Caco-2 (cell line): ENCODE measurements around the gene RNLS. TPM values are rescaled to one million over a fixed set of nuclear protein-coding genes. Genes with fewer than 3 reads are reported as not detected.

Experiments used
- BruUV-seq: library from RNA; stranded (reverse); fragments of 400-500 nt; replicated peaks from 2 replicates; lab custom pipeline; 2021; lab: Mats Ljungman, UMichigan
- CTCF ChIA-PET: fragments of 300-600 bp; sonication (Branson Sonifier 250); formaldehyde crosslinking; loops from one replicate; lab custom pipeline; 2022; ENCODE audit warnings: antibody characterized with exemption; lab: Charles Lee
- POLR2A ChIA-PET: fragments of 300-600 bp; sonication (Branson Sonifier 250); formaldehyde crosslinking; loops from one replicate; lab custom pipeline; 2022; ENCODE audit warnings: antibody characterized with exemption; lab: Charles Lee
- DNase-seq, 2 experiments: peaks; one replicate each; pipeline versions ENCODE4 v3.0.0 to v3.0.0-alpha.2; 2020 to 2022
- H3K27me3 ChIP-seq: replicated peaks from 2 replicates; pipeline ENCODE4 v1.6.0; 2011; ENCODE audit warnings: low read length; ENCODE audit not compliant: control insufficient read depth, insufficient read depth
- H3K36me3 ChIP-seq: 2 replicates; pipeline ENCODE4 v1.5.1; 2011; ENCODE audit warnings: low read length; ENCODE audit not compliant: control insufficient read depth, insufficient read depth
- H3K4me1 ChIP-seq: fragments of 250-450 bp; sonication (Bioruptor Pico); 2 replicates; pipeline ENCODE4 v1.5.1; 2020; ENCODE audit warnings: mild to moderate bottlenecking
- H3K4me3 ChIP-seq: 2 replicates; pipeline ENCODE4 v1.5.1; 2011; ENCODE audit warnings: low read depth, mild to moderate bottlenecking, control low read depth, low read length
- H3K9me3 ChIP-seq: fragments of 250-450 bp; sonication (Bioruptor Pico); 2 replicates; pipeline ENCODE4 v1.5.1; 2020; ENCODE audit warnings: mild to moderate bottlenecking, moderate library complexity
- H3K27ac Mint-ChIP-seq: one replicate; pipeline ENCODE4 v1.8.0; 2022; ENCODE audit warnings: mixed read lengths; ENCODE audit not compliant: unreplicated experiment
- H3K27me3 Mint-ChIP-seq: one replicate; pipeline ENCODE4 v1.8.0; 2022; ENCODE audit warnings: mixed read lengths; ENCODE audit not compliant: insufficient read depth, unreplicated experiment
- H3K36me3 Mint-ChIP-seq: one replicate; pipeline ENCODE4 v1.8.0; 2022; ENCODE audit warnings: mild to moderate bottlenecking, mixed read lengths; ENCODE audit not compliant: insufficient read depth, unreplicated experiment
- H3K4me1 Mint-ChIP-seq: one replicate; pipeline ENCODE4 v1.8.0; 2022; ENCODE audit warnings: low read depth, mixed read lengths; ENCODE audit not compliant: unreplicated experiment
- H3K4me3 Mint-ChIP-seq: one replicate; pipeline ENCODE4 v1.8.0; 2022; ENCODE audit warnings: mild to moderate bottlenecking, moderate library complexity, mixed read lengths; ENCODE audit not compliant: unreplicated experiment
- H3K9me3 Mint-ChIP-seq: one replicate; pipeline ENCODE4 v1.8.0; 2022; ENCODE audit warnings: mixed read lengths; ENCODE audit not compliant: unreplicated experiment
- CTCF ChIP-seq, 2 experiments: fragments of 200-600 bp in 1 of 2; IDR thresholded peaks; 1 replicate in 1 of 2; 2 replicates in 1 of 2; pipeline versions ENCODE4 v1.5.1 to v1.8.0; 2011 to 2022; ENCODE audit warnings: antibody characterized with exemption in 1 of 2, control low read depth in 1 of 2, inconsistent platforms in 1 of 2, low read depth in 1 of 2, low read length in 1 of 2, mild to moderate bottlenecking in 1 of 2, moderate library complexity in 1 of 2; ENCODE audit not compliant: insufficient read depth in 1 of 2, severe bottlenecking in 1 of 2, unreplicated experiment in 1 of 2
- intact Hi-C: fragments of 100-400 bp; cut with micrococcal nuclease; formaldehyde crosslinking; loops from one replicate; pipeline ENCODE4 v1.10.0; 2022; ENCODE audit not compliant: unreplicated experiment
- total RNA-seq: library from RNA; stranded (reverse); gene quantifications from 2 replicates; pipeline ENCODE4 v1.2.3, GENCODE V29; 2022

Gene RNLS
- total RNA-seq, 1 experiment from 2014 or later, result 5.7 TPM

- Mint-ChIP-seq H3K27ac (no peak overlapping the region), H3K9me3 (no peaks in the 10 kb centered on the region), H3K36me3 (no peaks in the 10 kb centered on the region), H3K4me3 (no peak overlapping the region), H3K27me3 (peaks cover 2% of the 10 kb centered on the region), H3K4me1 (no peaks in the 10 kb centered on the region)
- intact Hi-C loops, result no loop called here
- BruUV-seq, result no TSS peak
- Histone ChIP-seq H3K27me3 (no peaks in the 10 kb centered on the region), H3K4me1 (no peaks in the 10 kb centered on the region), H3K9me3 (no peaks in the 10 kb centered on the region), H3K36me3 (no peaks in the 10 kb centered on the region), H3K4me3 (no peak overlapping the region)
- no peak for TF ChIP-seq CTCF (IDR thresholded peaks at IDR 0.05; ENCODE audit: insufficient read depth in 1 of 2, low read depth in 1 of 2, low read length in 1 of 2, severe bottlenecking in 1 of 2, unreplicated experiment in 1 of 2)
- no peak for DNase-seq
- ChIA-PET POLR2A (interaction anchor here (0.7 kb wide), 1 partner anchor 32 kb away, joined by 3 read pairs; no protein-coding TSS in a partner anchor), CTCF (interaction anchor here (0.6 kb wide), 1 partner anchor 556 kb away, joined by 3 read pairs; no protein-coding TSS in a partner anchor)
These were observed 173.3 kb downstream of the RNLS start for GRCh38 chr10:88409824-88410223.

GRCh38 chr10:88409236-88409635 lies 173.9 kb downstream of the RNLS start:
- DNase-seq, result no peak
- ChIA-PET POLR2A (no interaction called here), CTCF (interaction anchor here (0.6 kb wide), 1 partner anchor 556 kb away, joined by 3 read pairs; no protein-coding TSS in a partner anchor)
- Histone ChIP-seq H3K27me3 (no peaks in the 10 kb centered on the region), H3K4me3 (no peak overlapping the region), H3K9me3 (no peaks in the 10 kb centered on the region), H3K36me3 (no peaks in the 10 kb centered on the region), H3K4me1 (no peaks in the 10 kb centered on the region)
- no peak for TF ChIP-seq CTCF (IDR thresholded peaks at IDR 0.05; ENCODE audit: insufficient read depth in 1 of 2, low read depth in 1 of 2, low read length in 1 of 2, severe bottlenecking in 1 of 2, unreplicated experiment in 1 of 2)
- no peaks in the 10 kb centered on the region for H3K36me3 Mint-ChIP-seq
- no peak overlapping the region for H3K4me3 Mint-ChIP-seq
- BruUV-seq, result no TSS peak
- no peaks in the 10 kb centered on the region for H3K4me1 Mint-ChIP-seq
- H3K27me3 Mint-ChIP-seq, result peaks cover 2% of the 10 kb centered on the region
- no peaks in the 10 kb centered on the region for H3K9me3 Mint-ChIP-seq
- no peak overlapping the region for H3K27ac Mint-ChIP-seq
- intact Hi-C loops, result no loop called here

- POLR2A ChIA-PET, result no interaction called here
- TF ChIP-seq CTCF (IDR thresholded peaks at IDR 0.05; ENCODE audit: insufficient read depth in 1 of 2, low read depth in 1 of 2, low read length in 1 of 2, severe bottlenecking in 1 of 2, unreplicated experiment in 1 of 2), result no peak
- CTCF ChIA-PET, result no interaction called here
- no peaks in the 10 kb centered on the region for H3K4me1 ChIP-seq
- Mint-ChIP-seq H3K9me3 (no peaks in the 10 kb centered on the region), H3K4me1 (no peaks in the 10 kb centered on the region), H3K4me3 (no peak overlapping the region), H3K27ac (no peak overlapping the region), H3K36me3 (no peaks in the 10 kb centered on the region), H3K27me3 (no peaks in the 10 kb centered on the region)
- H3K36me3 ChIP-seq, result no peaks in the 10 kb centered on the region
- H3K4me3 ChIP-seq, result no peak overlapping the region
- intact Hi-C loops, result no loop called here
- no peaks in the 10 kb centered on the region for H3K9me3 ChIP-seq
- H3K27me3 ChIP-seq, result no peaks in the 10 kb centered on the region
- no TSS peak for BruUV-seq
- no peak for DNase-seq
These were observed 175.0 kb downstream of the RNLS start for GRCh38 chr10:88408096-88408495.
